Stimulated activated CD4-positive, alpha-beta T cell treated with anti-CD3 and anti-CD28 coated beads, Interleukin-4, amount 100 ng/mL, for 48 hours (primary cell): ENCODE measurements around the gene GNB3.

Experiments
- DNase-seq, 2 donors: peaks; one replicate each; pipeline ENCODE4 v3.0.0-alpha.2; 2020; ENCODE audit warnings: low read depth in 2 of 2

GNB3 gene

DNA sequence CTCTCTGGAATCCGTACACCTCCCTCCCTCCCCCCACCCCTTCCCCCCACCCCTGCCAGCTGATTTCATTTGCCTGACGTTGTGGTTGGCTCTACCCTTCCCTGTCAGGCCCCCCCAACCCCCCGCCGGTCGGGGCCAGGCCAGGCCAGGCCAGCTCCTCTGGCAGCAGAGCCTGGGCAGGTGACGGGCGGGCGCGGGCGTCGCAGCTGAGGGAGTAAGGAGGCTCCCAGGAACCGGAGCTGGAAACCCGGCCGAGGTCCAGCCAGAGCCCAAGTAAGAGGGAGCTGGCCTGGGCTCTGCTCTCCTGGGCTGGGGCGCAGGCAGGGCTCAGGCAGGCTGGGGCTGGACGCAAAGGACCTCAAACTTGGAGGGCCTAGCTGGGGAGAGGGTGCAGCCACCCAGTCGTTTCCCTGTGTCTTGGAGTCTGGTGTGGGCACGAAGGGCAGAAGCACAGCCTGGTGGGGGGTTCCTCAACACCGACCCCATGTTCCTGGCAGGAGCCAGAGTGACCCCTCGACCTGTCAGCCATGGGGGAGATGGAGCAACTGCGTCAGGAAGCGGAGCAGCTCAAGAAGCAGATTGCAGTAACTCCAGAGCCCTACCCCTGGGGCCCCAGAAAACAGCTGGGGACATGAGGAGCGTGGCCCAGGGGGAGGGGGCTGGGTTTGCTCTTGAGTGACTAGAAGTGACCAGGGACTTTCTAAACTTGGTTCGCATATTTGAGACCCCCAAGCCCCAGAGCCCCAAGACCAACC lies at the start of gene GNB3:
Gene GNB3, plus strand, starts transcription at position 165 of the 755 bp plus-strand sequence. Its CDS starts 363 bp downstream, at position 528.
- DNase-seq = no peak

DNA sequence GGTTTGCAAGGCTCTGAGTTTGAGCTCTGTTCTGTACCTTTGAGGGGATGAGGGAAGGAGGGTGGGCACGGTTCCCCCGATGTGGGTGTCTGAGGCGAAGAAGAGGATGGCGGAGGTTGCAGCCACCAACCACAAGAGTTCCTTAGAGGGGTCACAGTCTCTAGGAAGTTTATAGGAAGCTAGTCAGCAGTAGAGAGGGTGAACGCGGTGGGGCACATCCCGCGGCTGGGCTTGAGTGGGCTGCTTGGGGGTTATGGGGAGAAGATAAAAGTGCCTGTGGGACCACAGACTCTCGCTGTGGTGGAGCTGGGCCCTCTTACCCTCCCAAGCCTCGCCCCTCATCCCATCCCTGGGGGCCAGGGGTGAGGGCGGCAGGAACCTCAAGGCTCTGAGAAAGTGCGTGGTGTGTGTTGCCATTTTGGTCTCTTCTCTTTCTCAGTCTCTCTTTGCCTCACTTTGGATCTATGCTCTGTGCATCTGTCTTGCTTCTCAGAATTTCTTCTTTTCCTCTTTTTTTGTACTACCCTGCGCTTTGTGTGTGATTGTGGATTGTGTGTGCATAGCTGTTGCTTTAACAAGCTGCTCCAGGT lies 48.7 kb upstream of the GNB3 start:
- DNase-seq = no peak

DNA sequence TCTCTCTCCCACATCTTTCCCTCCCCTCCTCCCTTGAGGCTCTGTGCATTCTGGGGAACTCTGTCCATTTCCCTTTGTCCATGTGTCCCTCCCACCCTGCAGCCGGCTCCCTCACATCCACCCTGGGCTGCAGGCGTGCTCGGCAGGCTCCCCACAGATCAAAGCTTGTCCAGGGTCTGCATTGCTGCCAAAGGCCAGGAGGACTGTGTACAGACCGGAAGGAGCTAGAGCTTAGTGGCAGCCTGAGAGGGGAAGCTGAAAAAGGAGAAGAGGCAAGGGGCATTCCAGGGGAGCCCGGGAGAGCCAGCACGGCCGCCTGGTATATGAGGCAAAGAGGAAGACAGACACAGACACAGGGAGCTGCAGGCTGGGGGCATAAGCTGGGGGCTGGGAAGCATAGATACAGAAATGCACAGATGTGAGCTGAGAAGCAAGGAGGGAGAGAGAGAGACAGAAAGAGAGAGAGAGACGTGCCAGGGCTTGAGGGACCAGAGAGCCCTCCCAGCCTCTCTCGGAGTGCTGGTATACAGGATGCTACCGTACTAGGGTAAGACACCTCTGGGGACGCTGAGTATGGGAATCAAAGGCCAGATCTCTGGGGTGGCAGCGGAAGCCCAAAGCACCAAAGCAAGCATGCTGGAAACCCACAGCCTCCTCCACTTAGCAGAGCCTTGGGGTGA lies 48.1 kb upstream of the GNB3 start:
- DNase-seq = no peak

DNA sequence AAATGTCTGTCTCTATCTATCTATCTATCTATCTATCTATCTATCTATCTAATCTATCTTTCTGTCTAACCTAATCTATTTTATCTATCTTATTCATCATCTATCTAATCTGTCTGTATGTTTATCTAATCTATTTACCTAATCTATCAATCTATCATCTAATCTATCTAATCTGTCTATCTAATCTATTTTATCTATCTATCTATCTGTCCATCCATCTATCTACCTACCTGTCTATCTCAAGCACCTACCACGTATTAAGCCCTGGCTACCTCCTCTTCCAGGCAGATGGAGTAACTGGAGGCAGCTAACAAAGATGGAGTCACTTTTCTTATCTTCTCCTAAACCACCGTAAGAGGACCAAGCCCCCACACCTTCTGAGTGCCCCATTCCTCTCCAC lies 45.6 kb upstream of the GNB3 start:
- no peak for DNase-seq

DNA sequence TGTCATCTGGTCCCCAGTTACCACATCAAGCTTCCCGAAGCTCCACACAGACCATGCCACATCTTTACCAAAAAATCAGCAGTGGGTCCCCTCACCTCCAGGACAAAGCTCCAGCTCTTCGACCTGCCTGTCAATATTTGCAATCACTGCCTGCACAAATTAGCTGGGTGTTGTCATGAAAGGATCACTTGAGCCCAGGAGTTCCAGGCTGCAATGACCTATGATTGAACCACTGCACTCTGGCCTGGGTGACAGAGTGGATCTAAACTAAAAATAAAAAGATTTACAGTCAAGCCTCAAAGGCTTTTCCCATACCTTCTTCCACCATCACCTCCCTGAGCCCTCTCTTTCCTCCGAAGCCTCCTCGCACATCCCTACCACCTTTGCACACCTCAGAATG lies 44.1 kb upstream of the GNB3 start:
- DNase-seq = no peak

DNA sequence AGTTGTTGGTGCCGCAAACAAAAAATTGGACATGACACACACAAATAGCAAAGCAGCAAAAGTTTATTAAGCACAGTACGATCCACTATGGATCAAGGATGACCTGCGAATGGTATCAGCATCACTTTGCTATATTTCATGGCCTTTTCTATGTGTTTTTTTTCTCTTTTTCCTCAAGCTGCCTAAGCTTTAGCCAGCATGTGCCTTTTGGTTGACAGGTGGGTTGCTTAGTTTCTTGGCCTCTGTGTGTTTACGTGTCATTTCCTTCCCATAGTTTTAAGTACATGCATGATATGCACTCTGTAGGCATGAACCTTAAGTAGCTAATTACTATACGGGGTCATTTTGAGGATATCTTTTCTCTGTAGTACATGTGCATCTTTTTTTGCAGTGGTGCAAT lies 41.6 kb upstream of the GNB3 start:
- DNase-seq = no peak

DNA sequence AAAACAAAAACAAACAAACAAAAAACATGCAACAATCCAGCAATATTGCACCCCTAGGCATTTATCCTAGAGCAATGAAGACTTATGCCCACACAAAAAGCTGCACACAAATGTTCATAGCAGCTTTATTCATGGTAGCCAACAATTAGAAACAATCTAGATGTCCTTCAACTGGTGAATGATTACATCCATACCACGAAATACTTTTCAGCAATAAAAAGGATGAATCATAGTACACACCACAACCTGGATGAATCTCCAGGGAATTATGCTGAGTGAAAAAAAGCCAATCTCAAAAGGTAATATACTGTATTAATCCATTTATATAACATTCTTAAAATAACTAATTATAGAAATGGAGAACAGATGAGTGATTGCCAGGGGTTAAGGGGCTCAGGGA lies 33.6 kb upstream of the GNB3 start:
- DNase-seq = no peak

DNA sequence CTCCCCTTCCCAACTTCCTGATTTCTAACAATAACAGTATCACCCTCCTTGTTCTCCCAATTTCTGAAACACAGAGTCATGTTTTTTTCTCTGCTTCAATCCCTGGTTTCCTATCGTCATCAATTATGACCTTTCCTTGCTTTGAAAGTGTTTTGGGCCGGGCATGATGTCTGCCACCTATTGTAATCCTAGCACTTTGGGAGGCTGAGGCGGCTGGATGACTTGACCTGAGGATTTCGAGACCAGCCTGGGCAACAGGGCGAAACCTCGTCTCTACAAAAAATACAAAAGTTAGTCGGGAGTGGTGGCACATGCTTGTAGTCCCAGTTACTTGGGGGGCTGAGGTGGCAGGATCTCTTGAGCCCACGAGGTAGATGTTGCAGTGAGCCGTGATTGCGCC lies 31.7 kb upstream of the GNB3 start:
- no peak for DNase-seq

DNA sequence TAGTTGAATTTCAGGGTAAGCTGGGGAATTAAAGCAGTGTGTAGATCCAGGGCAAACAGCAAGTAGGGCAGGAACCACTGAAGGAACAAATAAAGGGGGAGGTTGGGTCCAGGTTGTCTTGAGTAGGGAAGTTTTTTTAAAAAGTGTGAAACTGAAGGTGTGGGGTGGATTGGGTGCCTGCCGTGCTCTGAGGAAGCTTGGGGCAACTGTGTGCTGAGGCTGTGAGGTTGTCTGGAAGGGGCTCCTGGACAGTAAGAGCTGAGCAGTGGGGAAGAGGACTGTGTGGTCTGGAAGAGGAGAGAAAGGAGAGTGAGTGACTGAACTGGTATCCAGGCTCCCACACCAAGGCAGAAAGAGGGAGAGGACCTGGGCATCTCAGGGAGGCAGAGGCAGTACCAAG lies 30.0 kb upstream of the GNB3 start:
- no peak for DNase-seq

DNA sequence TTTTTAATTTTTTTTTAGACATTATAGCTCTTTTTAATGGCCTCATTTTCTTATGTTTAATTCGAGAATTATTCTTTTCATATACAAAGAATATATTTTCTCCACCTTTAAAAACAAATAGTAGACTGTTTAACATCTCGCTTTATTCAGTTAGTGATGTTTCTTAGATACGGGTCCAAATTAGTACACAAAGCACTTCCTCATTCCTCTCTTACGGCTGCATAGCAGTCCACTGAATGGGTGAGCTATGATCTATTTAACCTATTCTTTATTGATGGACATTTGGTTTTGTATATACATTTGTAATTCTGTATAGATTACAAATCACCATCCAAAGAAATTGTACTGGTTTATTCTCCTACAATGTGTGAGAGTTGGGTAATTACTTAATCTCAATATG lies 27.4 kb upstream of the GNB3 start:
- DNase-seq = no peak

DNA sequence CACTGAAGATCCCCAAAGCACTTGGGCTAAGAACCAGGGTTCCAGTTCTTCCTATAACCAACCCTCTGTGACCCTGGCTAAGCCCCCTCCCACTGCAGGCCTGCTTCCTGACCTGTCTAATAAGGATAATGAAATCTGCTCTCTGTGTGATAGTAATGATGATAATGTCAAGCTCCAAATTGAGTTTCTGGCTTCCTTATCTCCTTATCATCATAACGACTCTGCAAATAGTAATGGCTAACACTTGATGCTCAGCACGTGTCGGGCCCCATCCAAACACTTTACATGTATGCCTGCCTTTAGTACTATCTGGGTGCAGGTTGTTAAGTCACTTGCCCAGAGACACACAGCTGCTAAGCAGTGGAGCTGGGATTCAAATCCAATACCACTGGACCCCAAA lies 24.1 kb upstream of the GNB3 start:
- DNase-seq = no peak

DNA sequence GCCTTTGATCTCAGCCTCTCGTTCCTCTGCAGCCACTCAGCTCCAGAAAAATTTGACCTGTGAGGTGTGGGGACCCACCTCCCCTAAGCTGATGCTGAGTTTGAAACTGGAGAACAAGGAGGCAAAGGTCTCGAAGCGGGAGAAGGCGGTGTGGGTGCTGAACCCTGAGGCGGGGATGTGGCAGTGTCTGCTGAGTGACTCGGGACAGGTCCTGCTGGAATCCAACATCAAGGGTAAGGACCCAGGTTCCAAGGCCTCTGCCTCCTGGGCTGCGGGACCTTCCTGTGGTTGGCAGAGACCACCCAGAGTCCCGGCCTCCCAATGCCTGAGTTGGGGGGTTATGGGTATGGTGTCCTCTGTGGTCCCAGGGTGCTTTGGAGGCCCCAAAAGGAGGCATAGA lies 23.6 kb upstream of the GNB3 start:
- no peak for DNase-seq

DNA sequence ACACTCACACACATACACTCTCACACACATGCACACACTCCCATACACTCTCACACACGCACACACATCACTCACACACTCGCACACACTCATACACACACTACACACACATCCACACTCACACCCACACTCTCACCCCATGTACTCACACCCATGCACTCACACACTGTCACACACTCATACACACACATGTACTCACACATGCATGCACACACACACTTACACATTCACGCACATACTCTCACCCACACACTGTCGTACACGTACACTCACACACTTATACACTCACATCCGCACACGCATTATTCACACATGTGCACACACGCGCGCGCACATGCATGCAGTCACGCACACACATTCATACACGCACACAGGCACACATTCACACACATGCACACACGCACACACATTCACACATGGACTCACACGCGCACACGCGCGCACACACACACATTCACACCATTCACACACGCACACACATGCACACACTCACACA lies 23.0 kb upstream of the GNB3 start:
- DNase-seq = no peak

DNA sequence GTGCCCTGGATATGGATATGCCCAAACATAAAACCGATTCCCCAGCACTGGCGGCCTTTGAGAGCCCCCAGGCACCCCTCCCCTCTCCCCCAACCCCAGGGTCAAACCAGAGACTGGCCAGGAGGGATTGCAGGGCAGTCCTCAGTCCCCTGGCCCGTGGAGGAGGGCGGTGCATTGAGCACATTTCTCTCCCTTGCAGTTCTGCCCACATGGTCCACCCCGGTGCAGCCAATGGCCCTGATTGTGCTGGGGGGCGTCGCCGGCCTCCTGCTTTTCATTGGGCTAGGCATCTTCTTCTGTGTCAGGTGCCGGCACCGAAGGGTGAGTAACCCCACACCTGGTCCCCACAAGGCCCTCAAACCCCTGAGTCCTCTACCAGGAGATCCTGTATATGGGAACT lies 22.5 kb upstream of the GNB3 start:
- no peak for DNase-seq

DNA sequence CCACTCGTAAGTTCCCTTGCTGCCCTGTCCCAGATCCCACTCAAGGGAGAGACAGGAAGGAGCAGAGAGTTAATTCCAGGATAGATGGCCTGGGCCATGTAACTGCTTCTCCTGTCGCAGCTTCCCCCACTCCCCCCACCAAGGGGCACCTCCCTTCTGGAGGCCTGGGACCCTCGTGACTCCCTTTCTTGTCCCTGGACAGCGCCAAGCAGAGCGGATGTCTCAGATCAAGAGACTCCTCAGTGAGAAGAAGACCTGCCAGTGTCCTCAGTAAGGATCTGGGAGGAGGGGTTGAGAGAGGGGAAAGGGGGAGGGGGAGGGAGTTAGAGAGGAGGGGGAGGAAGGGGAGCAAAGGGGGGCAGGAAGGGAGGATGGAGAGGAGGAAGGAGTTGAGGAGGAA lies 22.1 kb upstream of the GNB3 start:
- DNase-seq = no peak

DNA sequence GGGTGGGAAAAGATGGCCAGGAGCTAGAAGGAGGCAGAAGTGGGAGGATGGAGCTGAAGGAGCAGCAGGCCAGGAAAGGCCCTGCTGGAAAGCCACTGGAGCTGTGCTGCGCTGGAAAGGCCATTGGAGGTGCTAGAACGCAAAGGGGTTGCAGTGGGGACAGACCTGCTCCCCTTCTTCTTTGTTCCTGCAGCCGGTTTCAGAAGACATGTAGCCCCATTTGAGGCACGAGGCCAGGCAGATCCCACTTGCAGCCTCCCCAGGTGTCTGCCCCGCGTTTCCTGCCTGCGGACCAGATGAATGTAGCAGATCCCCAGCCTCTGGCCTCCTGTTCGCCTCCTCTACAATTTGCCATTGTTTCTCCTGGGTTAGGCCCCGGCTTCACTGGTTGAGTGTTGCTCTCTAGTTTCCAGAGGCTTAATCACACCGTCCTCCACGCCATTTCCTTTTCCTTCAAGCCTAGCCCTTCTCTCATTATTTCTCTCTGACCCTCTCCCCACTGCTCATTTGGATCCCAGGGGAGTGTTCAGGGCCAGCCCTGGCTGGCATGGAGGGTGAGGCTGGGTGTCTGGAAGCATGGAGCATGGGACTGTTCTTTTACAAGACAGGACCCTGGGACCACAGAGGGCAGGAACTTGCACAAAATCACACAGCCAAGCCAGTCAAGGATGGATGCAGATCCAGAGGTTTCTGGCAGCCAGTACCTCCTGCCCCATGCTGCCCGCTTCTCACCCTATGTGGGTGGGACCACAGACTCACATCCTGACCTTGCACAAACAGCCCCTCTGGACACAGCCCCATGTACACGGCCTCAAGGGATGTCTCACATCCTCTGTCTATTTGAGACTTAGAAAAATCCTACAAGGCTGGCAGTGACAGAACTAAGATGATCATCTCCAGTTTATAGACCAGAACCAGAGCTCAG lies 21.4 kb upstream of the GNB3 start:
- DNase-seq = no peak

DNA sequence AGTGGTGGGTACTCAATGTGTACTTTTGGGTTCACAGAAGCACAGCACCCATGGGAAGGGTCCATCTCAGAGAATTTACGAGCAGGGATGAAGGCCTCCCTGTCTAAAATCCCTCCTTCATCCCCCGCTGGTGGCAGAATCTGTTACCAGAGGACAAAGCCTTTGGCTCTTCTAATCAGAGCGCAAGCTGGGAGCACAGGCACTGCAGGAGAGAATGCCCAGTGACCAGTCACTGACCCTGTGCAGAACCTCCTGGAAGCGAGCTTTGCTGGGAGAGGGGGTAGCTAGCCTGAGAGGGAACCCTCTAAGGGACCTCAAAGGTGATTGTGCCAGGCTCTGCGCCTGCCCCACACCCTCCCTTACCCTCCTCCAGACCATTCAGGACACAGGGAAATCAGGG lies 20.6 kb upstream of the GNB3 start:
- DNase-seq = no peak

DNA sequence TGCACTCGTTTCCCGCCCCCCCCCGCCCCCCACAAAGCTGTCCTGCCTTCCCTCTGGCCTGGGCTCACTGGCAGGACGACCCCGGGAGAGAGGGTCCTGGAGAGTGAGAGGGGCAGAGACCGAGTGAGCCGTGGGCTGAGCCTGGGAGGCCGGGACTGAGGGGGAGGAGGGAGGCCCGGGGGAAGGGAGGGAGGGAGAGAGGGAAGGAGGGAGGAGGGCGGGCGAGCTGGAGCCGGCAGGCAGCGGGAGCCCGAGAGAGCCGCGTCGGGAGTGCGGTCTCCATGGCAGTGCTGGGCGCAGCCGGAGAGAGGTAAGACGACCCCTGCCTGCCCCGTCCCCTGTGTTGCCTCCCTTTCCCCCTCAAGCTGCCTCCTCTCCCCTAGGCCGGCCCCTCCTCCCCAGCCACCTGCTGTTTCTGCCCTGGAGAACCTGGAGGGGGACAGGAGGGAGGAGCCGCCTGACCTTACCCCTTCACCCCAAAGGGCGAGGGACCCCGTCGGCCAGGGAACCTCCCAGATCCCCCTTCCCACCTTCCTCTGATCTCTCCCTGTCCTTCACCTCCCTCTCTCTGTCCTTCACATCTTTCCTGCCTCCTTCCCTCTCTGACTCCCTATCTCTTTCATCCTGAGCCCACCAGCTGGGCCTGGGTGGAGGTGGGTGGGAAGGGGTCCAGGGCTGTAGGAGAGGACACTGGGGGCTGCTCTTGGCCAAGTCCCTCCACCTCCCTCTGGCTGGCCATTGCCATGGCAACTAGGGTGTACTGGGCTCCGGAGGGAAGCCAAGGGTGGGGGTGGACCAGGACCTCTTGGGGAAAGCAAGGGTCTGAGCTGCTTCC lies 18.9 kb upstream of the GNB3 start, which contains the start of gene GPR162:
Gene GPR162, plus strand, starts transcription at position 231 of the 835 bp plus-strand sequence. CDS start 2,078 bp downstream, outside the sequence.
- DNase-seq = no peak

DNA sequence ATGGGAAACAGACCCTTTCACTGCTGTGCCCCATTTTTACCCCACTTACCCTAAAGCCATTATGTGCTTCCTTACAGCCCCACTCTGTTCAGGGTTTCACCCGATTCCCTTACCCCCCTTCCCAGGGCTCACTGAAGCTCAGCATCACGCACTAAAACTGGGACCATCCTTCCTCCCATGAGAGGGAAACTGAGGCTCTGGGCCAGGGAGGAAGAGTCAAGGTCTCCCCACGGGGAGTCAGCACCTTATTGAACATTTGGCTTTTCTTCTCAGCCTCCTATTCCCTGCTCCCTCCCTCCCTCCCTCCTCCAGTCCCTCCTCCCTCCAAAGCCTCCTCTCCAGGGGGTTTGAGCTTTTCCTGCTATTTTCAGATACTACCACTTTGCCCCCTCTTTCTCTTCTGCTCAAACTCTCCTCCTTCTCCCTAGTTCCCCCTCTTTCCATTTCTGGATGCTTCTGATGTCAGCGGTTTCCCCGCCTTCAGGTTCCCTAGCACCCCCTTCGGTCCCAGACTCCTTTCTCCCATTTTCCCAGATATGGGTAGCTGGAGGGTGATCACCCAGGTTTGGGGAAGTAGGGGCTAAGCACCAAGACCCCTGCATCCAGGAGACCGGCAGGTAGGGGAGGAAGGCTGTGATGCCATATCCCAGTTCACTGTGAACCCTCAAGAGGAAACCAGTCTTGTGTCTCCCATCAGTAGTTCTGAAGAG lies 18.1 kb upstream of the GNB3 start:
- DNase-seq = no peak
